Vagina (tissue), 2 donors: ENCODE results near the gene TCAF1. TPM values are rescaled to one million over a fixed set of nuclear protein-coding genes. Genes with fewer than 3 reads are reported as not detected.

Source experiments
- DNase-seq, 2 donors: peaks; one replicate each; pipeline ENCODE4 v3.0.0-alpha.2; 2017; ENCODE audit errors: extremely low spot score in 2 of 2
- H3K27ac ChIP-seq: fragments of 200-600 bp; sonication (generic); one replicate; pipeline ENCODE4 v1.5.1; 2019
- H3K27me3 ChIP-seq: fragments of 200-600 bp; sonication (generic); one replicate; pipeline ENCODE4 v1.5.1; 2019
- H3K36me3 ChIP-seq, 2 donors: fragments of 200-600 bp; sonication (generic); one replicate each; pipeline ENCODE4 v1.5.1; 2017 to 2019
- H3K4me1 ChIP-seq: fragments of 200-600 bp; sonication (generic); one replicate; pipeline ENCODE4 v1.5.1; 2019
- H3K4me3 ChIP-seq, 2 donors: fragments of 200-600 bp; sonication (generic); 1 replicate in 1 of 2; 2 replicates in 1 of 2; pipeline ENCODE4 v1.5.1; 2016 to 2019
- H3K9me3 ChIP-seq: fragments of 200-600 bp; sonication (generic); one replicate; pipeline ENCODE4 v1.5.1; 2019
- POLR2A ChIP-seq, 2 donors: fragments of 450-650 bp; IDR thresholded peaks; one replicate each; pipeline ENCODE4 v1.6.1; 2017; ENCODE audit warnings: antibody characterized with exemption in 2 of 2, mild to moderate bottlenecking in 2 of 2, moderate library complexity in 2 of 2
- POLR2AphosphoS5 ChIP-seq, 2 donors: sonication (generic); formaldehyde crosslinking; IDR thresholded peaks; one replicate each; pipeline ENCODE4 v1.9.0; 2017; ENCODE audit warnings: antibody characterized with exemption in 2 of 2, mild to moderate bottlenecking in 2 of 2, low read depth in 1 of 2; ENCODE audit not compliant: insufficient read depth in 1 of 2
- intact Hi-C: fragments of 100-400 bp; cut with DNase I; formaldehyde crosslinking; loops from one replicate; pipeline ENCODE4 v1.15.1; 2023
- total RNA-seq: library from RNA; depleted of rRNA; stranded (reverse); fragments of >200 nt; gene quantifications from one replicate; pipeline ENCODE4 v1.2.3, GENCODE V29; 2016
- TF ChIP-seq, protein P1 (sequence below), 3 experiments: fragments of 450-650 bp in 2 of 3; fragments of 200-600 bp in 1 of 3; sonication (generic) in 1 of 3; IDR thresholded peaks; one replicate each; pipeline ENCODE4 v1.5.1; 2017 to 2019; ENCODE audit warnings: antibody characterized with exemption in 3 of 3, mild to moderate bottlenecking in 2 of 3, moderate library complexity in 2 of 3

The TCAF1 gene
- total RNA-seq, 1 donor from 2014 or later, result 50.1 TPM

DNA sequence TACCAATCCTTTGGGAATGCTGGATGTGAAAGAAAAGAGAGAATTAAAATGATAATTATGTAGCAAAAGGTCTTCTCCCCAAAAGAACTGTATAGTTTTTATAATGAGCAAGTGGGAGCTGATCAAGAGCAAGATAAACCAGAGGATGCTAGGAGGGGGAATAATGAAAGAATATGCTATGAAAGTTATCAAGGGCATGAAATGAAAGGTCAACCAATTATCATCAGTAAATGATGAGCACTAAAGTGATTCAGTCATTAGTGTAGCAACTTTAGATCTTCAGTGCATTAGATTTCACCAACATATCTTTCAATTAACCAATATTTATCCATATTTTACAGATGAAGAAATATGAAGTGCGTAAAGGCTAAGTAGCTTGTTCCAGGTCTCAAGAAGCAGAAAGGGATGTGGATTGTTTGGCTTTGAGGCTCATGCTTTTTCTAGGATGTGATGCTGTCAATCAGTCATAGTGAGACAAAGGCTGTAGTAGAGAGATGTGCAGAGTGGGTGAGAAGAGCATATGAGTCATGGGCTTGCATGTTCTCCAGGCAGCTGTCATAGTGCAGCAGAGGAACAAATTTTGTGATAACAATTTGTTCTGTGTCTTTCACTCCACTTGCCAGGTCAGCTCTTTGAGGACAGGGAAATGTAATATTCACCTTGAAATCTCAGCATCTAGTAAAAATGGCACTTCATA is 27.4 kb upstream of the TCAF1 start:
- Histone ChIP-seq H3K9me3 (no peaks in the 10 kb centered on the region), H3K4me1 (no peaks in the 10 kb centered on the region), H3K27me3 (no peaks in the 10 kb centered on the region), H3K36me3 (no peaks in the 10 kb centered on the region), H3K27ac (no peak overlapping the region), H3K4me3 (no peak overlapping the region)
- intact Hi-C loops, result no loop called here
- TF ChIP-seq, protein P1, sequence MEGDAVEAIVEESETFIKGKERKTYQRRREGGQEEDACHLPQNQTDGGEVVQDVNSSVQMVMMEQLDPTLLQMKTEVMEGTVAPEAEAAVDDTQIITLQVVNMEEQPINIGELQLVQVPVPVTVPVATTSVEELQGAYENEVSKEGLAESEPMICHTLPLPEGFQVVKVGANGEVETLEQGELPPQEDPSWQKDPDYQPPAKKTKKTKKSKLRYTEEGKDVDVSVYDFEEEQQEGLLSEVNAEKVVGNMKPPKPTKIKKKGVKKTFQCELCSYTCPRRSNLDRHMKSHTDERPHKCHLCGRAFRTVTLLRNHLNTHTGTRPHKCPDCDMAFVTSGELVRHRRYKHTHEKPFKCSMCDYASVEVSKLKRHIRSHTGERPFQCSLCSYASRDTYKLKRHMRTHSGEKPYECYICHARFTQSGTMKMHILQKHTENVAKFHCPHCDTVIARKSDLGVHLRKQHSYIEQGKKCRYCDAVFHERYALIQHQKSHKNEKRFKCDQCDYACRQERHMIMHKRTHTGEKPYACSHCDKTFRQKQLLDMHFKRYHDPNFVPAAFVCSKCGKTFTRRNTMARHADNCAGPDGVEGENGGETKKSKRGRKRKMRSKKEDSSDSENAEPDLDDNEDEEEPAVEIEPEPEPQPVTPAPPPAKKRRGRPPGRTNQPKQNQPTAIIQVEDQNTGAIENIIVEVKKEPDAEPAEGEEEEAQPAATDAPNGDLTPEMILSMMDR (IDR thresholded peaks at IDR 0.05), result no peak
- no peak for DNase-seq

DNA sequence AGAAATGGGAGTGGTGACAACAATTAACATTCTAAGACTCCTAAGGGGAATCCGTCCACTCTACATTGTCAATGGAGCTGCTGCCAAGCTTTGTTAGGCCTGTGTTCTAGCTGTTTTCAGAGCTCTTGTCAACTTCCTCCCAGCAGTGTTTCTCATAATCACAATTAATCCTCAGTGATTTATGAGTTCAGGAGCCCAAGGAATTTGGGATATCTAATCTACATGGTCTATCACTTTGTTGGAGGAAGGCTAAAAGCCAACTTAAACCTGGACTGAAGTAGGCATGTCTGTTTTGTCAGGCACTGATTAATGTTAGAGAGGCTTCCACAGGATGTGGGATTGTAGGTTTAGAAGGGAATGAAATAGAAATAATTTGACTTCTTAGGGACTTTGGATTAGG is 22.9 kb upstream of the TCAF1 start:
- H3K27ac ChIP-seq, result no peak overlapping the region
- TF ChIP-seq POLR2A (IDR thresholded peaks at IDR 0.05), result no peak
- TF ChIP-seq POLR2AphosphoS5 (IDR thresholded peaks at IDR 0.05; ENCODE audit: insufficient read depth in 1 of 2, low read depth in 1 of 2), result no peak
- TF ChIP-seq, protein P1 (IDR thresholded peaks at IDR 0.05), result no peak

DNA sequence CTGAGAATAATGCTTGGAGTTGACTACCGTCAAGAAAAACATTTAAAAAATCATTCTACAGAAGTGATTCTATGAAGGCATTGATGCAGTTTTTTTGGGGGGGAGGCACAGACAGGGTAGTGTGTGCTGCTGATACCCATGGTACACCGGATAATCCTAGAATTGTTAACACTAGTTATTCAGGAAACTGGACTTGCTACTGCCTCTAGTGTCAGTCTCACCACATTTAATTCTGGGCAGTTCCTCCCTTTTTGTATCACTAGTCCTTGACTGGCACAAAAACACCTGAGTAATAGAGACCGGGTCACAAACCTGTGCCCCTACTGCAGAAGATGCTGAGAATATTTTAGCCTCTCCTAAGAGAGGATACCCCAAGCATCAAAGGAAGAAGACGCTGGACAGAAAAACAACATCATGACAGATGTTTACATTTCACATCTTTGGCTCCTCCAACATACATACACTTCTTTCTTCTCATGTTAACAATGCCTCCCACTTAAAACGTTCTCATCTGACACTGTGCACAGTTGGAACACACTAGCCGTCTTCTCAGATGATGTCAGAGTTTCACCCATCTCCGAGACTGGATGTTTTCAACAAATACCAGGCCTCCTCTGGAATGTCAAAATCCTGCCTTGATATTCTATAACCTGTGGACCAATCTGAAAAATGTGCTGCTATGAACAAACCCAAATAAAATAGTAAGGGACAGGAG is 13.1 kb upstream of the TCAF1 start:
- Histone ChIP-seq H3K36me3 (no peaks in the 10 kb centered on the region), H3K27ac (no peak overlapping the region), H3K27me3 (no peaks in the 10 kb centered on the region), H3K4me1 (no peaks in the 10 kb centered on the region), H3K9me3 (no peaks in the 10 kb centered on the region), H3K4me3 (no peak overlapping the region)
- no peak for TF ChIP-seq POLR2A (IDR thresholded peaks at IDR 0.05)
- TF ChIP-seq, protein P1 (IDR thresholded peaks at IDR 0.05), result no peak
- no peak for TF ChIP-seq POLR2AphosphoS5 (IDR thresholded peaks at IDR 0.05; ENCODE audit: insufficient read depth in 1 of 2, low read depth in 1 of 2)
- intact Hi-C loops, result no loop called here
- no peak for DNase-seq

More for the DNA sequence above, 22.9 kb upstream of the TCAF1 start:
- no peak overlapping the region for H3K4me3 ChIP-seq
- H3K9me3 ChIP-seq, result no peaks in the 10 kb centered on the region
- intact Hi-C loops, result no loop called here
- H3K4me1 ChIP-seq, result no peaks in the 10 kb centered on the region
- no peak for DNase-seq
- no peaks in the 10 kb centered on the region for H3K36me3 ChIP-seq
- no peaks in the 10 kb centered on the region for H3K27me3 ChIP-seq

DNA sequence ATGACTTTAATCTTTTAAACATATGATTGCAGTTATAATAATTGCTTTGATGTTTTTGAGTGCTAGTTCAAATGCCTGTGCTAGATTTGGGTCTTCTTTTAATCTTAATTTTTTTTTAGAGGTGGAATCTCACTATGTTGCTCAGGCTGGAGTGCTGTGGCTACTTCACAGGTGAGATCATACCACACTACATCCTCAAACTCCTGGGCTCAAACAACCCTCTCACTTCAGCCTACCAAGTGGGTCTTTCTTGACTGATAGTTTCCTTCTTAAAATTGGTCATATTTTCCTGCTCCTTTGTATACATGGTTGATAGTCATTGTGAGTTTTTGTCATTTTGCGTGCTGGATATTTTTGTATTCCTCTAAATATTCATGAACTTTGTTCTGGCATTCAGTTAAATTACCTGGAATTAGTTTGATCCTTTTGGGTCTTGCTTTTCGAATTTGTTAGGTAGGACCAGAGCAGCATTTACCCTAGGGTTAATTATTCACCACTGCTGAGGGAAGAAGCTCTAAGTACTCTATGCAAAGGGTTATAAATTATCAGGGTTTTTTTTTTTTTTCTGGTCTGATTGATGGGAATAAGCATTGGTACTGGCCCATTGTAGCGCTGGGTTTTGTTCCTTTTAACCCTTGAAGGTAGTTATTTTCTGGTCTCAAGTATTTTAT is 12.1 kb upstream of the TCAF1 start:
- Histone ChIP-seq H3K27me3 (no peaks in the 10 kb centered on the region), H3K36me3 (no peaks in the 10 kb centered on the region), H3K4me3 (no peak overlapping the region), H3K27ac (no peak overlapping the region), H3K4me1 (no peaks in the 10 kb centered on the region), H3K9me3 (no peaks in the 10 kb centered on the region)
- intact Hi-C loops, result no loop called here
- TF ChIP-seq POLR2AphosphoS5 (IDR thresholded peaks at IDR 0.05; ENCODE audit: insufficient read depth in 1 of 2, low read depth in 1 of 2), result no peak
- TF ChIP-seq, protein P1 (IDR thresholded peaks at IDR 0.05), result no peak
- no peak for TF ChIP-seq POLR2A (IDR thresholded peaks at IDR 0.05)
- DNase-seq, result no peak
